HG03139 (cell line): Measurements from ENCODE around the gene SZRD1.

ENCODE experiments used
- ATAC-seq: cut with Tn5 transposase; IDR thresholded peaks from one replicate; pipeline ENCODE4 v1.9.1; 2021; ENCODE audit not compliant: unreplicated experiment

SZRD1 gene

GRCh38 chr1:16367258-16367967, 371 bp downstream of the SZRD1 start:
- ATAC-seq = peak; percentile 39

- no peak for ATAC-seq
Observed at GRCh38 chr1:16367968-16368890, 1.2 kb downstream of the SZRD1 start.

- no peak for ATAC-seq
Observed at GRCh38 chr1:16369821-16370220, 2.8 kb downstream of the SZRD1 start.

DNA sequence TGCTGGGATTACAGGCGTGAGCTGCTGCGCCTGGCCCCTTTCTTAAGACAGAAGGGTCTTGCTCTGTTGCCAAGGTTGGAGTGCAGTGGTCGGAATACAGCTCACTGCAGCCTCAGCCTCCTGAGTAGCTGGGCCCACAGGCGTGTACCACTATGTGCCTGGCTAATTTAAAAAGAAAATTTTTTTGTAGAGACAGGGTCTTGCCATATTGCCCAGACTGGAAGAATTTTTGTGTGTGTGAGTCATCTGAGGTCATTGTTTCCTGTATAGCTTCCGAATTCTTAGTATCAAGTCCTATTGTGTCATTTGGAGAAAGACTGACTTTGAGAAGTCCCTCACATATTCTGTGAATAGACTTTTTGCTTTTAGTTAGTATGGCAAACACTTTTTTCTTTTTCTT, 4.7 kb downstream of the SZRD1 start:
- ATAC-seq = no peak

- no peak for ATAC-seq
Observed at GRCh38 chr1:16372535-16373285, 5.7 kb downstream of the SZRD1 start.

DNA sequence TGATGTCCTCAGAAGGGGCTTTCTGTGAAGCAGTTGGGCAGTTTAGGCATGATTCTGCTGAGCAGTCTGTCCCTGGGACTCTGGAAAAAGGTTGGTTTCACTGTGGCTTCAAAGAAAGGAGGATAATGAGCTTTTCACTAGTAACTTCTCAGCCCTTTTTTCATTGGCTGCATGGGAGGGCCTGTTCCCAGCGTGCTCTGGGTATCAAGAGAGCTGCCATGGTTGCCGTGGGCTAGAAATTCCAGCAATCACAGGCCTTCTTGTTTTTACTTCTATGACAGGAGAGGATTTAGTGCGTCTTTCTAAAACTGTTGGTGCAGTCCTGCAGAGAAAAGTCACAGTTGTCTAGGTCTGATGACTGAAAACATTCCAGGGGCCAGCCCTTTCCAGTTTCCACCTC, 7.2 kb downstream of the SZRD1 start:
- no peak for ATAC-seq

GRCh38 chr1:16375521-16376340, 8.7 kb downstream of the SZRD1 start:
- no peak for ATAC-seq

DNA sequence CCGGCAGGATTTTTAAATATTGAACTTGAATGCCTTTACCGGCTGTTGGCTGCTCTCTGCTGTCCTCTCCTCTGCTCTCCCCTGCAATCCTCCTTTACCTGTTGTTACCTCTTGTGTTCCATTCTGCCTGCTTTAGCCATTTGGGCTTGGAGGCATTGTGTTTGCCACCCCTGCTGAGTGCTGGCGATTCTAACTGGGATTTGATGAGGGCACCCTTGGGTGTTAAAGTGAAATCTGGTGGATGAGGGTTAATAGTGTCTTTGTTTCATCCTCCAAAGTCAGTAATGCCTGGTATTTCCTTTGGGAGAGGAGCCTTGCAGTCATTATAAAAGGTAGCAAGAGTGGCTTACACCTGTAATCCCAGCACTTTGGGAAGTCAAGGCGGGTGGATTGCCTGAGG, 9.9 kb downstream of the SZRD1 start:
- ATAC-seq = no peak

GRCh38 chr1:16378443-16378842, 11.4 kb downstream of the SZRD1 start:
- ATAC-seq = no peak

DNA sequence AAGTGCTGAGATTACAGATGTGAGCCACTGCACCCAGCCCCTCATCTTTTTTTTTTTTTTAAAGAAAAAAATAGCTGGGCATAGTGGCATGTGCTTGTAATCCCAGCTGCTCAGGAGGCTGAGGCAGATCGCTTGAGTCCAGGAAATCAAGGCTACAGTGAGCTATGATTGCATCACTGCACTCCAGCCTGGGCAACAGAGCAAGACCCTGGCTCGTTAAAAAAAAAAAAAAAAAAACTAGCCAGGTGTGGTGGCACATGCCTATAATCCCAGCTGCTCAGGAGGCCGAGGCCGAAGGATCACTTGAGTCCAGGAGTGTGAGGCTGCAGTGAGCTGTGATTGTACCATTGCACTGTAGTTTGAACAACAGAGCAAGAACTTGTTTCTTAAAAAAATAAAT, 13.8 kb downstream of the SZRD1 start:
- ATAC-seq = no peak

- no peak for ATAC-seq
Observed at GRCh38 chr1:16383888-16384287, 16.8 kb downstream of the SZRD1 start.

- ATAC-seq = no peak
Observed at GRCh38 chr1:16385659-16386453, 18.8 kb downstream of the SZRD1 start.

- no peak for ATAC-seq
Observed at GRCh38 chr1:16386454-16387113, 19.5 kb downstream of the SZRD1 start.

DNA sequence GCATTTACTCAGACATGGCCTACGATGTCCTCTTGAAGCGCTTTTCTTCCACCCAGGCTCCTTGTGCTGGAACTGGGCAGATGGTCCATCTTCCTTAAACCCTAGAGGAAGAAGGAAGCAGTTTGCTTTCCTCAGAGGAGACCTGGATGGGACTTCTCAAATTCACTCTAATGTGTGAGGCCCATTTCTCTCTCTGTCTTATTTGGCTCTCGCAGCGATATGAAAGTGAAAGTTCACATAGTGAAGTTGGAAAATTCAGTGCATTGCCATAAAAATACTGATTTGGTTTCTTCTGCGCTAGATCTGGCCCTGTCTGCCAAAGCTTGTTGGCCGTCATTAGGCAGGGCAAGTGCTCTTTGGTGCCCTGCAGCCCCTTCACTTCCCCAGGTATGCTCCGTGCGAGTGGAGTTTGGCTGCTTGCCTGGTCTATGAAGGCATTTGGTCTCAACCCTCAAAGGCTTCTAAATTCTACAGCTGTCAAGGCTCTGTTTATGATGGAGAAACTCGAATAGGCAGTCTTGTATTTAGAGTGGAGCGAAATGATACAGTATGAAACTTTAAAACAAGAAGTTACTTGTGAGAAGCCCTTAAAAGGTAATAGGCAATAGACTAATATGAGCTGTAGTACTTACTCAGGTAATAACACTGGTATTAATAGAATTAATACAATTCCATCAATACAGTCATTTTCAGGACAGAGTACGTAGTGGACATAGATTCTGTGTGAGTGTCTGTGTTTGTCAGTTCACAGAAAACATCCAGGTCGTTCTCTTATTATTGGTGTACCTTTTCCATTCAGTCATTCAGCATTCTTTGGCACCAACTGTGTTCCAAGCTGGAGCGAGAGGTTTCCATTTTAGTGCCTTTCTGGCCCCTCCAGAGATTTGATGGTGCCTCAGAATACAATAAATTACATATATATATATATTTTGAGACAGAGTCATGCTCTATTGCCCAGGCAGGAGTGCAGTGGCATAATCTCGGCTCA, 20.5 kb downstream of the SZRD1 start:
- ATAC-seq = no peak

DNA sequence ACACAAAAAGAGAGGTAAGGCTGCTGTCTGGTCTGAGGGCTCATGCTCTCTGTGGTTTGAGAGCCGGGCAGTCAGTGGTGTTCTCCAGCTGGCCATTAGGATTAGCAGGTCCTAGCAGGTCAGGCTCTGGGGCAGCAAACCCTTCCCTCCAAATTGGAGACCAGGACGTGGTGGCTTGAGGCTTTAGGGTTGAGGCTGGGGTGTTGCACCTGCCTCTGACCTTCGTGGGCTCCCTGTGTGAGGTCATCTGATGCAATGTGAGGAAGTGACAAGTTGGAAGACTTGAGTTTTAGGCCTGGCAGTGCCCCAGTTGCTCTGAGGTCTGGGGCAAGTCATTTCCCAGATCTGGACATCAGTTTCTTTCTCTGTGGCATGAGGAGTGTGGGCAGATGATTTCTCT, 24.4 kb downstream of the SZRD1 start:
- ATAC-seq = no peak

GRCh38 chr1:16392740-16393569, 25.9 kb downstream of the SZRD1 start:
- no peak for ATAC-seq
